GM19043 (cell line): ENCODE results near the gene SYNGR1.

Experiments
- ATAC-seq: cut with Tn5 transposase; IDR thresholded peaks from one replicate; pipeline ENCODE4 v1.9.1; 2021; ENCODE audit warnings: low read depth; ENCODE audit not compliant: unreplicated experiment

The SYNGR1 gene

DNA sequence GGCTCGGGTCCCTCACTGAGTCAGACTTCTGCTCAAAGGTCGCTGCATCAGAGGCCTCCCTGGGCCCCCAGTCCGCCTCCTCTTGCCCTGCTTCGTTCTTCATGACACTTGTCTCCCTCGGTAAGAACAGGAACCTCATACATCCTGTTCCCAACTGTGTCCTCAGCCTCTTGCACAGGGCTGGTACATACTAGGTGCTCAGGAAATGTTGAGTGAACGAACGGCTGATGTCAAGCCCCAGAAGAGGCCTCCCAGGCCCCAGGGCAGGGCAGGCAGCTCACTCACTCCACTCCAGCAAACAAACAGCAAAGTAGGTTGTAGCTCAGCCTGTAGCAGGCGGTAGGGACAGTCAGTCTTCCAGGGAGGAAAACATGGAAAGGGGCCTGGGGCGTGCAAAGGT is 17.2 kb downstream of the SYNGR1 start:
- no peak for ATAC-seq

DNA sequence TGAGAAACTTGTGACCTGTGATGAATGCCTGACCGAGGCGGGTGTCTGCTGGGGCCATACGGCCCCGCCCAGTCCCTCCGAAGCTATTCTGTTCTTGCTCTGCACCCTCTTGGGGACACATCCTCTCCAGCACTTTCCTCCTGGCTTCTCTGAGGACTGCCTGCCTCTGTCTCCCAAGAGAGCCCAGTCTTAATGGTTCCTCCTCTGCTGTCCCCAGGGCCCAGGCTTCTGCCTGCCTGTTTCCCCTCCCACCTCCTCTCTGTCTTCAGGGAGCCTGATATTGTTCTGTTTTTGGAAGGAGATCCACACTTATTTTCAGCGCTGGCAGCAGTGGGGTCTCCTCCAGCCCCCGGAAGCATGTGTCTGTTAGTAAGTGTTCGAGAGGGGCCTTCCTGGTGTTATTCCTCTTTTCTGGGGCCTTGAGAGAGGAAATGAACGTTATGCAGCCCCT is 18.7 kb downstream of the SYNGR1 start:
- no peak for ATAC-seq

DNA sequence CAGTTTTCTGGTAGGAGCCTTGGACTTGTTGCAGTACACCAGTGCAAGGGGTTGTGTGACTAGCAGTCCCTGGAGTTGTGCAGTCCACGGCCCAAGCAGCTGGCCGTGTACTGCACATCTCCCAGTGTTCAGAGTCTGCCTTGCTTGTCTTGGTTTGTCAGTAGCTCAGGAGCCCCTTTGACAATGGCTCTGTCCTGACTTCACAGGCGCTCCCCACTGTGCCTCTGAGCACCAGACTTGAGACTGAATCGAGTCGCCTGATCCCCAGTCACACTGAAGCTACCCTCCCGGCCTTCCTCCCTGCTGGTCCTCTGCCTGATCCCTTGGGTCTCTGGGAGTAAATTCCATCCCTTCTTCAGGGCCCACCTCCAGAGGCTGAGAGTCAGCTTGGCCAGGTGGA is 19.4 kb downstream of the SYNGR1 start:
- ATAC-seq: no peak

DNA sequence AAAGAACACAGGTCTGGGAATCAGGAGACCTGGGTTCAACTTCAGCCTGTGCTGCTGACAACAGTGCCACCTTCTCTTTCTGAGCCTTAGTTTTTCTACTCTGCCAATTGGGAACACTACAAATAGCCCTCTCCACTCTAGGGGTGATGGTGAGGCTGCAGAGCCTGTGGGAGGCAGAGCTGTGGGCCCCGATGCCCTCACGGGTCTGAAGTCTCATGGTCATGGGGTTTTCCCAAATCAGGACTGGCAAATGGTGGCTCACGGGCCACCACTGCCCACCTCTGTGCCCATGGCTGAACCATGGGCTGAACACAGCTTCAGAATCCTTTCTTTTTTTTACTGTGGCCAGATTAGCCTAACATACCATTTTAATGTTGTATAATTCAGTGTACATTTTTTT is 19.8 kb downstream of the SYNGR1 start:
- ATAC-seq: no peak

GRCh38 chr22:39371732-39372131 is 21.9 kb downstream of the SYNGR1 start:
- no peak for ATAC-seq

GRCh38 chr22:39374191-39374590 is 24.4 kb downstream of the SYNGR1 start:
- no peak for ATAC-seq

DNA sequence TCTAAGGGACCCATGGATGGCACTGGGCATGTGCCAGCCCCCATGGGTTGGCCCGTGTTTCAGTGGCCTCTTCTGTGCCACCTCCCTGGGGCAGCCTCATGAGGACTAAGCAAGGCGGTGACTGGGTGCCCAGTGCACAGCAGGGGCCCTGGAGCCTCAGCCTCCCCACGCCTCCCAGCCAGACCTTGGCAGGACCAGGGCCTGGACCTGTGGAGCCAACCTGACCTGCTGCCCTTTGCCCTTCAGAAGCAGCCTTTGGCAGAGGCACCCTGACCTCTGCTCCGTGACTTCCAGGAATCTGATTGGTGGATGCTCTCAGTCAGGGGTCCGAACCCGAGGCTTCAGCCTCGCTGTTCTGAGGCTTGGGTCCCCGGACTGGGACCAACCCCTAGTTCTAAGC is 25.0 kb downstream of the SYNGR1 start:
- no peak for ATAC-seq

DNA sequence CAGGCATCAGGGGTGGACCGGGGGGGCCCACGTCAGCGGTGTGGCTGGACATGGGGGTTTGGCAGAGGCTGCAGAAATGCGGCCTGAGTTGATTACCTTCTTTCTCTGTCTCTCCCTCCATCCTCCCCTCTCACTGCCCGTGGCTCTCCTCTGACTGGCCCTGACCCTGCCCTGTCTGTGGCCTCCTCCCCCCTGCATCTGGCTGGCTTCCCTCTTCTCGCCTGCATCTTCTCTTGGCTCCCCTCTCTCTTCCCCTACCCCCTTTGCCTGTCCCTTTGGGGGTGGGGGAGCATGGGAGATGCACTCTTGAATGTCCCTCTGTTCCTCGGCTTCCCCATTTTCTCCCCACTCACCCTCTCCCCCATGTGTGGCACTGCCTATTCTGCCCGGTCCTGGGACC is 25.9 kb downstream of the SYNGR1 start:
- ATAC-seq: no peak

DNA sequence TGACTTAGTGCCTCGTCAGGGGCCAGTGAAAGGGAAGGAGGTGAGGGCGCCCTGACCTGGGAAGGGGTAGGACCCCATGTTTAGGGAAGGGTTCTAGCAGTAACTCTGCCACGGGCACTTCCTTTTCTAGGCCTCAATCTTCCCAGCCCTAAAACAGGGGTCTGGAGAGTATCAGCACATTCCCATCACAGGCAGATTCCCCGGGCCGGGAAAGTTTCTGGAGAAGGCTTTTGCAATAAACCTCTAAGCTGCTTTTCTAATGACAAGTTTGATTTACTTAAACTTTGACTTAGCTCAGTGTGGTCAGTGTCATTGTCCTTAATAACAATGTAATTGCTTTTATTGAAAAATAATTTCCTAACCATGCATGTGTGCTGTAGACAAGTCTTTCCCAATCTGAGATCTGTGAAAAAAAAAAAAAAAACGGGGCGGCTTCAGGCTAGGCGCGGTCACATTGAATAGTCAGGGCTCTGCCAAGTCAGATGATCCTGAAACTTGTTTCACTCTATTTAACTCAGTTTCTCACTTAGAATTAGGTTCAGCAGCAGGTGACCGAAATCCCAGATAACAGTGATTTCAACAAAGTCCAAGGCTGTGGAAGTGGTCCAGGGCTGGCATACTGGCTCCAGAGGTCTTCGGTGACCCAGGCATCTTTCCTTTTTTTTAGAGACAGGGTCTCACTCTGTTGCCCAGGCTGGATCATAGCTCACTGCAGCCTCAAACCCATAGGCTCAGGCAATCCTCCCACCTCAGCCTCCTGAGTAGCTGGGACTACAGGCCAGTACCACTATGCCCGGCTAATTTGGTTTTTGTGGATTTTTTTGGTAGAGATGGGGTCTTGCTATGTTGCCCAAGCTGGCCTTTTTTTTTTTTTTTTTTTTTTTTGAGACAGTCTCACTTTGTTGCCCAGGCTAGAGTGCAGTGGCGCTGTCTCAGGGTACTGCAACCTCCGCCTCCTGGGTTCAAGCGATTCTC is 30.3 kb downstream of the SYNGR1 start:
- no peak for ATAC-seq

- ATAC-seq: no peak
These were observed 31.4 kb downstream of the SYNGR1 start for GRCh38 chr22:39381009-39381755.

GRCh38 chr22:39381930-39382329 is 32.1 kb downstream of the SYNGR1 start:
- no peak for ATAC-seq

GRCh38 chr22:39382410-39382809 is 32.6 kb downstream of the SYNGR1 start:
- no peak for ATAC-seq

DNA sequence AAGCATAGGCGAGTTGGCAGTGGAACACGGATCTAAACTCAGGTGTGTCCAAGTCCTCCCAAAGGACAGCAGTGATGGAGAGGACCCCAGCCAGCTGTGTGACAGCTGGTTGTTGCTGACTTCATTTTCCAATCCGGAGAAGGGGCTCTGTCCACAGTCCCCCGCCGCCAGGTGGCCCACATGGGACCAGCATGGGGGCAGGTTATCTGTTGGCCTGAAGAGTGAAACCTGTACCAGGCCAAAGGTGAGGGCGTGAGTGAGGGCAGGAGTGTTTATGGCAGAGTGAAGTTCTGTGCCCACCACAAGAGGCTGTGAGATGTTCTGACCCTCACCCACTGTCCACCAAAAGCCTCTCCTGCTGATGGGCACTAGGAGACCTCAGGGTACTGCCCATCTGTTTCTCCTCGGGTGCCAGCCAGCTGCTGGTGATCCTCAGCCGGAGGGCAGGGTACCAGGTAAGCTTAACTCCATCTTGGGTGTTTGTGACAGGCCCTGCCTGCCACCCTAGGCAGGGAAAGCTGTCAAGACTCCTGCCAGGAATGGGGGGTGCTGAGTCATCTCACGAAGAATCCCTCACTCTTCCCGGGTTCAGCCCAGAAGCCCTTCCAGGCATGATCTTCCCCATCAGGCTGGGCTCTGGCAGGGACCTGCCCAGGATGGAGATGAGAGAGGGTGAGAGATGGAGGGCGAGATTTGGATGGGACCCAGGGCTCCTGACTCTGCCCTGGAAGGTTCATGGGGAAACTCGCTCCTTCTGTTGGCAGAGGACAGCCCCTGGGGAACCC is 34.2 kb downstream of the SYNGR1 start:
- no peak for ATAC-seq

DNA sequence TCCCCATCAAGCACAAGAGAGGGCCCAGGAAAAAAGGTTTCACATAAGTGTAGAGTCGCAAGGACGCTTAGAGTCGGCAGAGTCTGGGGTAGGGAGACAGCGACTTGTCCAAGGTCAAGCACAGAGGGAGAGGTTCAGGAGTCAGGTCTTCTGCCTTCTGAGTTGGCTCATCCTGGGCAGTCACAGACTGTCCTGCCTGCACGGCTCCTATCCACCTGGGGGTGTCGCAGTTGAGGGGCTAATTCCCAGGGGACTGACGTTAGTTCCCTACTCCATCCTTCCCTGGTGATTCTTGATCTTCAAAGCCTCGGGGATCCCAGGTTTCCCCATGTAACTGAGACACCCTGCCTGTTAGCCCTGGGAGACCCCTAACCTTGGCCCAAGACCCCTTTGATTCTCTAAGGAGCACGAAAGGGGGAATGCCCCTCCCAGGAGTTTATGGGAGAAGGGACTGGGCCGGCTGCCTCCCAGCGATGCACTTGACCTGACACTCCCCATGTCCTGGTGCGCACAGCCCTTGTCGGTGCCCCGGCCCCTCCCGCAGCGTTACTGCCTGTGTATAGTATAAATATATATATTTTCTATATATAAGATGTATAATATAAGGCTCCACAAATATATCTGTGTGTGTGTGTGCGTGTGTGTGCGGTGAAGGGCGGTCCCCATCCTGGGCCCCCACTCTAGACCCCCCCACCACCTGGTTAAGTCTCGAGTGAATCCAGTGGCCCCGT is 35.1 kb downstream of the SYNGR1 start:
- ATAC-seq: no peak

GRCh38 chr22:39388261-39389011 is 38.6 kb downstream of the SYNGR1 start:
- ATAC-seq: no peak

DNA sequence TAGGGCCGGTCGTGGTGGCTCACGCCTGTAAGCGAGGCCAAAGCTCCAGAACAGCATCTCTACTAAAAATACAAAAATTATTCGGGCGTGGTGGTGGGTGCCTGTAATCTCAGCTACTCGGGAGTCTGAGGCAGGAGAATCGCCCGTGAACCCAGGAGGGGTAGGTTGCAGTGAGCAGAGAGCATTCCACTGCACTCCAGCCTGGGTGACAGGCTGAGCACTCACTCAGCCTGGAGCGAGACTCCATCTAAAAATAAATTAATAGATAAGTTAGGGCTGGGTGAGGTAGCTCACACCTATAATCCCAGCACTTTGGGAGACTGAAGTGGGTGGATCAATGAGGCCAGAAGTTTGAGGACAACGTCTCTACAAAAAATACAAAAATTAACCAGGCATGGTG is 39.6 kb downstream of the SYNGR1 start:
- ATAC-seq: no peak

DNA sequence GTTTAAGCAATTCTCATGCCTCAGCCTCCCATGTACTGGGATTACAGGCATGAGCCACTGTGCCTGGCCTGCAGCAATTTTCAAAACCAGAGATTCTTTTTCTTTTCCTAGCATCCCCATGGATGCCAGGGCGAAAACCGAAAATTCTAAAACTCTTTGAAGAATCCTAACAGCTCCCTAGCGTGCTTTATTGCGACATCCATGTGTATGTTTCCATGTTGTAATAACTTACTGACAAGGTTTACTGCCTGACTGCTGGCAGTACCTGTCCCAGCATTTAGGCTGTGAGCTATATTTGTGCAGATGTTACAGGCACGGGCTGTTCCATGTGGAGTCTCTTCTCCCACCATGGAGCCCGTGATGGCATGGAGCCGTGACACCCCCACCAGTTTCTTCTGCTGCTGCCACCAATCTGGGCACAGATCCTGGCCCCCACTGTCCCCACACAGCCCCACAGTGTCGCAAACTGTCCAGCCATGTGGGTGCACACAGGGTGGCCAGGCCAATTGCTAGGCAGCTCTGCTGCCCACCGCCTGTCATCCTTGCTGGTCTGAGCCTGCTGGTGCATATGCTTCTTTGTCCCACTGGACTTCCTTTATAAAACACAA is 42.7 kb downstream of the SYNGR1 start:
- no peak for ATAC-seq

GRCh38 chr22:39395936-39396796 is 46.4 kb downstream of the SYNGR1 start:
- ATAC-seq: no peak
